GM12878 (cell line): Measurements from ENCODE around the gene SELENOW. TPM values are rescaled to one million over a fixed set of nuclear protein-coding genes. Genes with fewer than 3 reads are reported as not detected.

Experiments
- ATAC-seq: fragments of 200-7000 bp; cut with Tn5 transposase; 3 replicates; pipeline ENCODE4 v1.9.1; 2020; ENCODE audit warnings: mild to moderate bottlenecking, moderate library complexity
- BruUV-seq: library from RNA; stranded (reverse); fragments of 400-500 nt; replicated peaks from 2 replicates; lab custom pipeline; 2021; lab: Mats Ljungman, UMichigan
- CTCF ChIA-PET: fragments of 300-600 bp; sonication (Branson Sonifier 250); formaldehyde crosslinking; extraction: SDS; loops from one replicate; lab custom pipeline; 2021; ENCODE audit warnings: inconsistent platforms; lab: Yijun Ruan, JAX
- POLR2A ChIA-PET: fragments of 350-600 bp; formaldehyde crosslinking; extraction: SDS; loops from one replicate; lab custom pipeline; 2021; ENCODE audit warnings: inconsistent platforms; lab: Charles Lee
- RAD21 ChIA-PET: fragments of 300-600 bp; sonication (Branson Sonifier 250); formaldehyde crosslinking; loops from one replicate; lab custom pipeline; 2023; ENCODE audit warnings: antibody characterized with exemption; ENCODE audit not compliant: unreplicated experiment; lab: Charles Lee
- SMC1A ChIA-PET: fragments of 300-600 bp; sonication (Branson Sonifier 250); formaldehyde crosslinking; loops from one replicate; lab custom pipeline; 2023; ENCODE audit not compliant: unreplicated experiment, uncharacterized antibody; lab: Charles Lee
- DNase-seq: peaks from one replicate; pipeline ENCODE4 v3.0.0-alpha.2; 2011; ENCODE audit warnings: low read depth, low spot score
- FAIRE-seq: peaks from 3 replicates; lab custom pipeline; 2011; peaks lifted over from hg19 to GRCh38; lab: Jason Lieb, UNC
- H2AFZ ChIP-seq: 2 replicates; pipeline ENCODE4 v1.6.0; 2011; ENCODE audit warnings: low read depth, low read length, control low read depth; ENCODE audit not compliant: control insufficient read depth
- H3K27ac ChIP-seq: 2 replicates; pipeline ENCODE4 v1.5.1; 2011; ENCODE audit warnings: control low read depth; ENCODE audit not compliant: control insufficient read depth, insufficient read depth
- H3K27me3 ChIP-seq, 2 experiments: replicated peaks in 1 of 2; 2 replicates each; pipeline versions ENCODE4 v1.6.0 to v1.6.1; 2011; ENCODE audit warnings: low read length in 1 of 2; ENCODE audit not compliant: control insufficient read depth in 2 of 2, insufficient read depth in 2 of 2
- H3K36me3 ChIP-seq, 2 experiments: 2 replicates each; pipeline ENCODE4 v1.5.1; 2011; ENCODE audit warnings: low read length in 1 of 2; ENCODE audit not compliant: control insufficient read depth in 2 of 2, insufficient read depth in 2 of 2
- H3K4me1 ChIP-seq: 2 replicates; pipeline ENCODE4 v1.6.1; 2011; ENCODE audit warnings: mild to moderate bottlenecking, low read length, moderate library complexity, mixed read lengths; ENCODE audit not compliant: control insufficient read depth, insufficient read depth
- H3K4me2 ChIP-seq: 2 replicates; pipeline ENCODE4 v1.6.0; 2011; ENCODE audit warnings: control low read depth; ENCODE audit not compliant: control insufficient read depth, insufficient read depth
- H3K4me3 ChIP-seq: fragments of 200-600 bp; sonication (generic); 2 replicates; pipeline ENCODE4 v1.5.1; 2016
- H3K79me2 ChIP-seq: 2 replicates; pipeline ENCODE4 v1.6.0; 2011; ENCODE audit warnings: low read length; ENCODE audit not compliant: control insufficient read depth, insufficient read depth
- H3K9ac ChIP-seq: 2 replicates; pipeline ENCODE4 v1.8.0; 2011; ENCODE audit warnings: low read length, control low read depth, mixed read lengths; ENCODE audit not compliant: control insufficient read depth, insufficient read depth
- H3K9me3 ChIP-seq: replicated peaks from 3 replicates; pipeline ENCODE4 v1.5.1; 2011; ENCODE audit warnings: mild to moderate bottlenecking, low read length; ENCODE audit not compliant: control insufficient read depth, insufficient read depth
- H4K20me1 ChIP-seq: 2 replicates; pipeline ENCODE4 v1.6.0; 2011; ENCODE audit not compliant: control insufficient read depth, insufficient read depth
- ATF3 ChIP-seq: IDR thresholded peaks from 2 replicates; pipeline ENCODE4 v1.6.1; 2011; ENCODE audit warnings: low read depth, mild to moderate bottlenecking, low read length, moderate library complexity, borderline replicate concordance; ENCODE audit errors: extremely low read depth
- JUND ChIP-seq: IDR thresholded peaks from 2 replicates; pipeline ENCODE4 v1.6.1; 2012; ENCODE audit warnings: low read depth, mild to moderate bottlenecking, low read length, improper control_type of control experiment, moderate library complexity
- KAT2A ChIP-seq: conservative IDR thresholded peaks from 2 replicates; pipeline ENCODE4 v1.6.1; 2011; ENCODE audit warnings: low read depth, low read length; ENCODE audit not compliant: control insufficient read depth
- KLF5 ChIP-seq: fragments of 450-650 bp; IDR thresholded peaks from 2 replicates; pipeline ENCODE4 v1.6.1; 2014; ENCODE audit warnings: mild to moderate bottlenecking; ENCODE audit not compliant: partially characterized antibody
- MEF2B ChIP-seq: fragments of 450-650 bp; IDR thresholded peaks from 2 replicates; pipeline ENCODE4 v1.6.1; 2018; ENCODE audit warnings: mild to moderate bottlenecking, moderate library complexity; ENCODE audit not compliant: partially characterized antibody, poor library complexity, severe bottlenecking
- MLLT1 ChIP-seq: fragments of 450-650 bp; IDR thresholded peaks from 2 replicates; pipeline ENCODE4 v1.6.1; 2016; ENCODE audit warnings: mild to moderate bottlenecking
- NR2C2 ChIP-seq: IDR thresholded peaks from 2 replicates; pipeline ENCODE4 v1.6.1; 2011; ENCODE audit warnings: borderline replicate concordance, low read depth; ENCODE audit not compliant: control insufficient read depth, insufficient read length
- NRF1 ChIP-seq: conservative IDR thresholded peaks from 2 replicates; pipeline ENCODE4 v1.6.1; 2011; ENCODE audit warnings: mild to moderate bottlenecking, low read depth, low read length, improper control_type of control experiment
- TCF12 ChIP-seq: IDR thresholded peaks from 2 replicates; pipeline ENCODE4 v1.6.1; 2011; ENCODE audit warnings: low read depth, mild to moderate bottlenecking, low read length
- USF1 ChIP-seq: IDR thresholded peaks from 2 replicates; pipeline ENCODE4 v1.6.1; 2011; ENCODE audit warnings: borderline replicate concordance, low read depth, mild to moderate bottlenecking, moderate library complexity, mixed read lengths, low read length; ENCODE audit not compliant: insufficient read depth; ENCODE audit errors: extremely low read length
- YY1 ChIP-seq: IDR thresholded peaks from 2 replicates; pipeline ENCODE4 v1.6.1; 2011; ENCODE audit warnings: low read depth, mild to moderate bottlenecking, low read length
- ZBTB4 ChIP-seq: fragments of 450-650 bp; formaldehyde crosslinking; IDR thresholded peaks from 2 replicates; pipeline ENCODE4 v1.4.0; 2022; ENCODE audit warnings: mild to moderate bottlenecking, moderate library complexity
- ZNF207 ChIP-seq: fragments of 450-650 bp; IDR thresholded peaks from 2 replicates; pipeline ENCODE4 v1.6.1; 2014; ENCODE audit warnings: antibody characterized with exemption, mild to moderate bottlenecking, borderline replicate concordance
- ZNF622 ChIP-seq: fragments of 450-650 bp; IDR thresholded peaks from 2 replicates; pipeline ENCODE4 v1.6.1; 2017; ENCODE audit warnings: mild to moderate bottlenecking, inconsistent platforms
- ZZZ3 ChIP-seq: IDR thresholded peaks from 2 replicates; pipeline ENCODE4 v1.6.1; 2011; ENCODE audit warnings: low read depth; ENCODE audit not compliant: control insufficient read depth, insufficient read length
- WGBS: methylation state at CpG from one replicate; pipeline ENCODE4 v1.1.6; 2016; ENCODE audit warnings: low lambda C conversion rate; ENCODE audit not compliant: insufficient replicate concordance, insufficient coverage; ENCODE audit errors: missing lambda C conversion rate; 5-methylcytosine and 5-hydroxymethylcytosine counted together
- in situ Hi-C: fragments of 300-500 bp; cut with MboI; formaldehyde crosslinking; loops from 9 replicates; pipeline ENCODE4 v1.14.3; 2018; ENCODE audit warnings: mixed read lengths
- intact Hi-C: fragments of 100-400 bp; cut with micrococcal nuclease; formaldehyde crosslinking; loops from one replicate; pipeline ENCODE4 v1.14.2; 2022; ENCODE audit not compliant: unreplicated experiment
- polyA plus RNA-seq, 11 experiments: library from polyadenylated mRNA; depleted of rRNA in 4 of 11; unstranded in 6 of 11; stranded (reverse) in 5 of 11; fragments of >200 nt; fragmentation: Nextera tagmentation in 4 of 11; fragmentation: Illumina TruSeq in 1 of 11; extraction: Ambion mirVana in 4 of 11; extraction: Trizol in 1 of 11; gene quantifications; 1 replicate in 1 of 11; 2 replicates in 10 of 11; pipeline versions ENCODE4 v1.2.1 to v1.2.3, GENCODE V29; 2011 to 2016; ENCODE audit warnings: inconsistent platforms in 2 of 11, missing spikeins in 2 of 11, low read depth in 1 of 11
- total RNA-seq, 4 experiments: library from RNA; depleted of rRNA in 3 of 4; stranded (reverse); fragments of >200 nt in 3 of 4; fragmentation: Illumina TruSeq in 1 of 4; extraction: Trizol in 1 of 4; gene quantifications; 2 replicates each; pipeline versions ENCODE4 v1.2.1 to v1.2.3, GENCODE V29; 2013 to 2021

Gene SELENOW
- total and polyA plus RNA-seq, 10 of the 15 experiments (the other 5 are each of a cell fraction or from before 2014, with no cell fraction given): 53.3 to 186 (median 101) TPM

- DNase-seq (no peak), FAIRE-seq (no peak), ATAC-seq (no peak)
- intact Hi-C loops: no loop called here
- Histone ChIP-seq H3K27me3 (no peaks in the 10 kb centered on the region), H3K27ac (no peak overlapping the region), H4K20me1 (no peaks in the 10 kb centered on the region), H3K4me1 (peaks cover 6% of the 10 kb centered on the region), H3K9ac (no peak overlapping the region), H3K79me2 (peaks cover 23% of the 10 kb centered on the region), H3K9me3 (no peaks in the 10 kb centered on the region), H2AFZ (no peak overlapping the region), H3K4me2 (no peak overlapping the region), H3K4me3 (no peak overlapping the region), H3K36me3 (peaks cover 25 to 40% of the 10 kb centered on the region in 2 experiments)
- WGBS: over 99% methylated on average over 18 of the region's 18 CpGs
- ChIA-PET RAD21 (no interaction called here), CTCF (interaction anchor here (1.5 kb wide), 1 partner anchor 15 kb away, joined by 5 read pairs; no protein-coding TSS in a partner anchor), SMC1A (interaction anchor here (0.5 kb wide), 1 partner anchor 151 kb away, joined by 5 read pairs; no protein-coding TSS in a partner anchor), POLR2A (no interaction called here)
- no TSS peak for BruUV-seq
- TF ChIP-seq NR2C2: no peak
- no peak for TF ChIP-seq KLF5
- TF ChIP-seq USF1: no peak
- TF ChIP-seq TCF12: no peak
- TF ChIP-seq ZNF207: no peak
- no peak for TF ChIP-seq KAT2A
- no peak for TF ChIP-seq MEF2B
- no peak for TF ChIP-seq JUND
- TF ChIP-seq NRF1: no peak
- no peak for TF ChIP-seq ATF3
- no peak for TF ChIP-seq ZZZ3
- no peak for TF ChIP-seq ZNF622
- TF ChIP-seq ZBTB4 (CRISPR knock-in tag): no peak
- TF ChIP-seq YY1: no peak
- no peak for TF ChIP-seq MLLT1
- in situ Hi-C loops: no loop called here
These were observed 27.8 kb upstream of the SELENOW start for GRCh38 chr19:47750752-47751151.
